OCI-LY7 (cell line): ENCODE data around the gene TMEM26.

Source experiments
- EZH2phosphoT487 ChIP-seq: fragments of 200-600 bp; sonication (generic); IDR thresholded peaks from 2 replicates; pipeline ENCODE4 v1.6.1; 2018; ENCODE audit warnings: low read depth, borderline replicate concordance, mild to moderate bottlenecking, mixed run types, antibody characterized with exemption, low read length, moderate library complexity, mixed read lengths
- TF ChIP-seq, protein P1 (sequence below): fragments of 200-600 bp; sonication (generic); conservative IDR thresholded peaks from 2 replicates; pipeline ENCODE4 v1.5.1; 2014; ENCODE audit warnings: mild to moderate bottlenecking, antibody characterized with exemption, low read length, moderate library complexity, mixed read lengths

DNA sequence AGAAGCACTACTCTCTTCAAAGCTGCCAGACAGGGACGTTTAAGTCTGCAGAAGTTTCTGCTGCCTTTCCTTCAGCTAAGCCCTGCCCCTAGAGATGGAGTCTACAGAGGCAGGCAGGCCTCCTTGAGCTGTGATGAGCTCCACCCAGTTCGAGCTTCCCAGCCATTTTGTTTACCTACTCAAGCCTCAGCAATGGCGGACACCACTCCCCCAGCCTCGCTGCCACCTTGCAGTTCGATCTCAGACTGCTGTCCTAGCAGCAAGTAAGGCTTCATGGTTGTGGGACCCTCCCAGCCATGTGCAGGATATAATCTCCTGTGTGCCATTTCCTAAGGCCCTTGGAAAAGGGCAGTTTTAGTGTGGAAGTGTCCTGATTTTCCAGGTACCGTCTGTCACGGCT is 74.3 kb downstream of the TMEM26 start:
- TF ChIP-seq, protein P1, sequence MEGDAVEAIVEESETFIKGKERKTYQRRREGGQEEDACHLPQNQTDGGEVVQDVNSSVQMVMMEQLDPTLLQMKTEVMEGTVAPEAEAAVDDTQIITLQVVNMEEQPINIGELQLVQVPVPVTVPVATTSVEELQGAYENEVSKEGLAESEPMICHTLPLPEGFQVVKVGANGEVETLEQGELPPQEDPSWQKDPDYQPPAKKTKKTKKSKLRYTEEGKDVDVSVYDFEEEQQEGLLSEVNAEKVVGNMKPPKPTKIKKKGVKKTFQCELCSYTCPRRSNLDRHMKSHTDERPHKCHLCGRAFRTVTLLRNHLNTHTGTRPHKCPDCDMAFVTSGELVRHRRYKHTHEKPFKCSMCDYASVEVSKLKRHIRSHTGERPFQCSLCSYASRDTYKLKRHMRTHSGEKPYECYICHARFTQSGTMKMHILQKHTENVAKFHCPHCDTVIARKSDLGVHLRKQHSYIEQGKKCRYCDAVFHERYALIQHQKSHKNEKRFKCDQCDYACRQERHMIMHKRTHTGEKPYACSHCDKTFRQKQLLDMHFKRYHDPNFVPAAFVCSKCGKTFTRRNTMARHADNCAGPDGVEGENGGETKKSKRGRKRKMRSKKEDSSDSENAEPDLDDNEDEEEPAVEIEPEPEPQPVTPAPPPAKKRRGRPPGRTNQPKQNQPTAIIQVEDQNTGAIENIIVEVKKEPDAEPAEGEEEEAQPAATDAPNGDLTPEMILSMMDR = no peak
- TF ChIP-seq EZH2phosphoT487 = no peak
